HFFc6 (cell line): ENCODE results near the gene MASP1. TPM values are rescaled to one million over a fixed set of nuclear protein-coding genes. Genes with fewer than 3 reads are reported as not detected.

Experiments
- DNase-seq: peaks from one replicate; pipeline ENCODE4 v3.0.0-alpha.2; 2018
- H3K27ac Mint-ChIP-seq: 2 replicates; pipeline ENCODE4 v1.8.0; 2020; ENCODE audit warnings: mild to moderate bottlenecking, mixed read lengths
- H3K27me3 Mint-ChIP-seq: 2 replicates; pipeline ENCODE4 v1.8.0; 2021; ENCODE audit warnings: mild to moderate bottlenecking, moderate library complexity, mixed read lengths; ENCODE audit not compliant: insufficient read depth
- H3K36me3 Mint-ChIP-seq: 2 replicates; pipeline ENCODE4 v1.8.0; 2021; ENCODE audit warnings: low read depth, mixed read lengths
- H3K4me1 Mint-ChIP-seq: 2 replicates; pipeline ENCODE4 v1.8.0; 2020; ENCODE audit warnings: low read depth, mixed read lengths
- H3K4me3 Mint-ChIP-seq: 2 replicates; pipeline ENCODE4 v1.8.0; 2020; ENCODE audit warnings: mild to moderate bottlenecking, moderate library complexity, mixed read lengths
- H3K9me3 Mint-ChIP-seq: 2 replicates; pipeline ENCODE4 v1.8.0; 2020; ENCODE audit warnings: mild to moderate bottlenecking, mixed read lengths
- CTCF ChIP-seq: fragments of 200-600 bp; sonication (generic); IDR thresholded peaks from 2 replicates; pipeline ENCODE4 v1.5.0; 2021; ENCODE audit warnings: antibody characterized with exemption, mild to moderate bottlenecking
- total RNA-seq, 6 experiments: library from RNA; stranded (reverse); fragmentation: NEBNext Ultra II Directional; extraction: Animal tissue kit (Norgen Biotek cat#: 25700); gene quantifications; 2 replicates in 1 of 6; 3 replicates in 5 of 6; pipeline ENCODE4 v1.2.3, GENCODE V29; 2021

MASP1 gene
- total RNA-seq, 6 experiments from 2014 or later = 31.5 to 133 (median 101) TPM

- H3K36me3 Mint-ChIP-seq = peaks cover 7% of the 10 kb centered on the region; the same call in 1 of the 2 replicates
- H3K4me3 Mint-ChIP-seq = no peak overlapping the region
- H3K9me3 Mint-ChIP-seq = no peaks in the 10 kb centered on the region
- H3K27ac Mint-ChIP-seq = no peak overlapping the region
- no peaks in the 10 kb centered on the region for H3K27me3 Mint-ChIP-seq
- TF ChIP-seq CTCF = peak; percentile 64
- H3K4me1 Mint-ChIP-seq = peaks cover 60% of the 10 kb centered on the region
- peak; percentile 10 for DNase-seq
Measured at GRCh38 chr3:187295316-187296034, 3.9 kb upstream of the MASP1 start.

- peaks cover 20% of the 10 kb centered on the region; the same call in 1 of the 2 replicates for H3K36me3 Mint-ChIP-seq
- TF ChIP-seq CTCF = no peak
- H3K27ac Mint-ChIP-seq = peak overlapping the region; percentile 94
- H3K4me1 Mint-ChIP-seq = peaks cover 77% of the 10 kb centered on the region
- H3K27me3 Mint-ChIP-seq = no peaks in the 10 kb centered on the region
- H3K9me3 Mint-ChIP-seq = no peaks in the 10 kb centered on the region
- peak; percentile 36 for DNase-seq
- H3K4me3 Mint-ChIP-seq = peak overlapping the region; percentile 93
Measured at GRCh38 chr3:187293516-187294430, 2.2 kb upstream of the MASP1 start.

GRCh38 chr3:187292631-187293515 lies 1.3 kb upstream of the MASP1 start:
- H3K27ac Mint-ChIP-seq = peak overlapping the region; percentile 94
- no peaks in the 10 kb centered on the region for H3K9me3 Mint-ChIP-seq
- H3K36me3 Mint-ChIP-seq = peaks cover 18% of the 10 kb centered on the region; the same call in 1 of the 2 replicates
- peak overlapping the region; percentile 93 for H3K4me3 Mint-ChIP-seq
- no peaks in the 10 kb centered on the region; the same call in 1 of the 2 replicates for H3K27me3 Mint-ChIP-seq
- peak; percentile 22 for DNase-seq
- H3K4me1 Mint-ChIP-seq = peaks cover 84% of the 10 kb centered on the region
- TF ChIP-seq CTCF = no peak

GRCh38 chr3:187292181-187292580 lies 644 bp upstream of the MASP1 start:
- peaks cover 16% of the 10 kb centered on the region; the same call in 1 of the 2 replicates for H3K36me3 Mint-ChIP-seq
- peaks cover 87% of the 10 kb centered on the region for H3K4me1 Mint-ChIP-seq
- peak overlapping the region; percentile 93 for H3K4me3 Mint-ChIP-seq
- no peak for TF ChIP-seq CTCF
- peak overlapping the region; percentile 94 for H3K27ac Mint-ChIP-seq
- no peak for DNase-seq
- H3K27me3 Mint-ChIP-seq = no peaks in the 10 kb centered on the region; the same call in 1 of the 2 replicates
- H3K9me3 Mint-ChIP-seq = no peaks in the 10 kb centered on the region

- Mint-ChIP-seq H3K27me3 (no peaks in the 10 kb centered on the region; the same call in 1 of the 2 replicates), H3K36me3 (peaks cover 21% of the 10 kb centered on the region; the same call in 1 of the 2 replicates), H3K9me3 (no peaks in the 10 kb centered on the region), H3K27ac (peak overlapping the region; percentile 94), H3K4me1 (peaks cover 87% of the 10 kb centered on the region), H3K4me3 (peak overlapping the region; percentile 93)
- no peak for TF ChIP-seq CTCF
- peak; percentile 65 for DNase-seq
Measured at GRCh38 chr3:187291001-187291511, 481 bp downstream of the MASP1 start.
